ENCODE results near the gene RFC4. TPM values are rescaled to one million over a fixed set of nuclear protein-coding genes. Genes with fewer than 3 reads are reported as not detected.
A peak's percentile ranks its signal among the peaks of the same experiment; 100 is the strongest.
"Not testable (repeated sequence)": the region's sequence is repeated elsewhere in the genome, so short reads cannot be mapped to it uniquely, and the experiment has no call there.

RFC4 gene
- total and polyA plus RNA-seq, 2 of the 13 experiments (the other 11 are each of a cell fraction or from before 2014, with no cell fraction given), result 18.5 to 103 TPM

GRCh38 chr3:186807231-186807630, 949 bp upstream of the RFC4 start:
- Histone ChIP-seq H3K4me1 (ENCODE audit: insufficient read depth, low read length) (peaks cover 28% of the 10 kb centered on the region), H3K36me3 (replicated peaks in 1 of 2; ENCODE audit: control insufficient read depth in 1 of 2, insufficient read depth in 2 of 2, low read length in 2 of 2) (peaks cover 0 to 15% of the 10 kb centered on the region in 2 experiments; a peak in 2 of 5 replicates), H3K9ac (ENCODE audit: insufficient read depth, low read depth, low read length) (peak overlapping the region; percentile 84), H3K27ac (ENCODE audit: extremely low read length, insufficient read depth, low read length) (peak overlapping the region; percentile 82), H4K20me1 (ENCODE audit: insufficient read depth, low read length) (no peaks in the 10 kb centered on the region), H2AFZ (ENCODE audit: low read length) (peak overlapping the region; percentile 31), H3K9me3 (ENCODE audit: low read length) (no peaks in the 10 kb centered on the region), H3K4me2 (ENCODE audit: low read depth, low read length) (peak overlapping the region; percentile 91), H3K4me3 (replicated peaks in 1 of 3; ENCODE audit: insufficient read depth in 1 of 3, low read depth in 2 of 3, low read length in 3 of 3) (peak overlapping the region; percentile 72 to 90 (median 73)), H3K79me2 (ENCODE audit: insufficient read depth, low read length) (peaks cover 19% of the 10 kb centered on the region), H3K27me3 (ENCODE audit: control insufficient read depth in 1 of 2, insufficient read depth in 2 of 2, low read length in 2 of 2) (peaks cover 1 to 3% of the 10 kb centered on the region in 2 experiments; a peak in 2 of 5 replicates)
- DNase-seq (ENCODE audit: low spot score) (no peak), ATAC-seq (peak; percentile 10; the same call in 2 of the 3 replicates), FAIRE-seq (peak; percentile 50)
- no TSS peak for BruUV-seq (replicated peaks)
- POLR2A ChIA-PET, result interaction anchor here (1.0 kb wide), 1 partner anchor 15 kb away, joined by 4 read pairs; no protein-coding TSS in a partner anchor
- in situ Hi-C loops (cut with HindIII; ENCODE audit: extremely low pct_ligation_motif_present, low pct_unique_long_range_greater_than_20kb), result loop anchor here (25.0 kb wide), 2 partner anchors 545 to 820 kb away; no protein-coding TSS in a partner anchor
- CTCF ChIA-PET (ENCODE audit: low intra/inter-chr PET ratio, low total read pairs), result no interaction called here
- WGBS (ENCODE audit: low lambda C conversion rate), result 8% methylated on average over 5 of the region's 5 CpGs
- intact Hi-C loops (cut with micrococcal nuclease; ENCODE audit: unreplicated experiment), result no loop called here
- TF ChIP-seq REL (CRISPR knock-in tag; conservative IDR thresholded peaks at IDR 0.05) (0 out of 2 replicates have a peak, but pooled peaks have one; percentile 1), ELF1 (CRISPR knock-in tag; IDR thresholded peaks at IDR 0.05) (no peak), ARID2 (CRISPR knock-in tag; IDR thresholded peaks at IDR 0.05; ENCODE audit: borderline replicate concordance) (0 out of 2 replicates have a peak, but pooled peaks have one; percentile 2)

GRCh38 chr3:186803447-186803846, 2.8 kb downstream of the RFC4 start:
- intact Hi-C loops (cut with micrococcal nuclease; ENCODE audit: unreplicated experiment); H3K4me3 ChIP-seq (replicated peaks in 1 of 3; ENCODE audit: insufficient read depth in 1 of 3, low read depth in 2 of 3, low read length in 3 of 3); H3K4me2 ChIP-seq (ENCODE audit: low read depth, low read length); H3K27me3 ChIP-seq (ENCODE audit: control insufficient read depth in 1 of 2, insufficient read depth in 2 of 2, low read length in 2 of 2); DNase-seq (ENCODE audit: low spot score); CTCF ChIA-PET (ENCODE audit: low intra/inter-chr PET ratio, low total read pairs); H3K9me3 ChIP-seq (ENCODE audit: low read length); BruUV-seq (replicated peaks); ATAC-seq; H3K9ac ChIP-seq (ENCODE audit: insufficient read depth, low read depth, low read length); FAIRE-seq; POLR2A ChIA-PET; H4K20me1 ChIP-seq (ENCODE audit: insufficient read depth, low read length); H2AFZ ChIP-seq (ENCODE audit: low read length); H3K27ac ChIP-seq (ENCODE audit: extremely low read length, insufficient read depth, low read length): not testable (repeated sequence)
- Histone ChIP-seq H3K4me1 (ENCODE audit: insufficient read depth, low read length) (peaks cover 28% of the 10 kb centered on the region), H3K36me3 (replicated peaks in 1 of 2; ENCODE audit: control insufficient read depth in 1 of 2, insufficient read depth in 2 of 2, low read length in 2 of 2) (peaks cover 3 to 39% of the 10 kb centered on the region in 2 experiments), H3K79me2 (ENCODE audit: insufficient read depth, low read length) (peaks cover 19% of the 10 kb centered on the region)
- WGBS (ENCODE audit: low lambda C conversion rate), result 91% methylated on average over 4 of the region's 4 CpGs
- in situ Hi-C loops (cut with HindIII; ENCODE audit: extremely low pct_ligation_motif_present, low pct_unique_long_range_greater_than_20kb), result loop anchor here (25.0 kb wide), 2 partner anchors 541 to 816 kb away; no protein-coding TSS in a partner anchor

Measured in HepG2 (cell line).